BE2C (cell line): ENCODE measurements around the gene LYZL4.

ENCODE experiments used
- DNase-seq: peaks from one replicate; pipeline ENCODE4 v3.0.0-alpha.2; 2020
- H3K27me3 ChIP-seq: fragments of 250-450 bp; sonication (Bioruptor Pico); 2 replicates; pipeline ENCODE4 v1.5.1; 2020; ENCODE audit warnings: mild to moderate bottlenecking
- H3K36me3 ChIP-seq: fragments of 250-450 bp; sonication (Bioruptor Pico); 2 replicates; pipeline ENCODE4 v1.5.1; 2020; ENCODE audit warnings: mild to moderate bottlenecking
- H3K4me1 ChIP-seq: fragments of 250-450 bp; sonication (Bioruptor Pico); 2 replicates; pipeline ENCODE4 v1.5.1; 2020
- H3K4me3 ChIP-seq: 2 replicates; pipeline ENCODE4 v1.5.1; 2011; ENCODE audit warnings: low read depth, low read length
- H3K9me3 ChIP-seq: fragments of 250-450 bp; sonication (Bioruptor Pico); 2 replicates; pipeline ENCODE4 v1.5.1; 2020
- CTCF ChIP-seq: IDR thresholded peaks from 2 replicates; pipeline ENCODE4 v1.5.1; 2012; ENCODE audit warnings: mild to moderate bottlenecking, low read depth, low read length

LYZL4 gene

GRCh38 chr3:42347928-42348327 is 62.5 kb downstream of the LYZL4 start:
- Histone ChIP-seq H3K36me3 (no peaks in the 10 kb centered on the region), H3K27me3 (no peaks in the 10 kb centered on the region), H3K4me1 (no peaks in the 10 kb centered on the region), H3K4me3 (no peak overlapping the region), H3K9me3 (no peaks in the 10 kb centered on the region)
- TF ChIP-seq CTCF = no peak
- no peak for DNase-seq
